ENCODE measurements around the gene WWOX.

The WWOX gene

GRCh38 chr16:78609402-78610274 is 510.2 kb downstream of the WWOX start:
- DNase-seq (ENCODE audit: low spot score in 2 of 2), result no peak
- Mint-ChIP-seq H3K27me3 (no peaks in the 10 kb centered on the region), H3K27ac (ENCODE audit: low read depth) (no peak overlapping the region), H3K36me3 (ENCODE audit: insufficient read depth) (no peaks in the 10 kb centered on the region), H3K4me1 (peaks cover 6% of the 10 kb centered on the region), H3K4me3 (no peak overlapping the region), H3K9me3 (no peaks in the 10 kb centered on the region)
- ATAC-seq (replicated peaks; ENCODE audit: extremely low read depth, poor library complexity, severe bottlenecking), result no peak

DNA sequence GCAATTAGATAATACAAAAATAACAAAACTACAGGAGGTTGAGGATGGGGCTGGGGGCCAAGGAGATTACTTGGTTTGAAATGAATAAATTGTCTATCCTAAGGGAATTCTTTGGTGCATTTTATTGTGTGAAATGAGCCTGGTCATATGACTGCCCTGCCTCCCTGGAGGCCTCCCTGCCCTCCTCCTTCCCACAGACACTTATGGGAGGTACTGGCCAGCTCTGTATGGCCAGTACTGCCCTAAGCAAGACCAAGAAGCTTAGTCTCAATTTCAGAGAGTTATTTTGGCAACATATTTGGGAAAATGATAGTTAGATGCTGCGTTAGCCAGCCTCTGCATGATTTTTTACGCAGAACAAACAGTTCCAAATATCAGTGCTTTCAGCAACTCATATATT is 511.9 kb downstream of the WWOX start:
- H3K9me3 Mint-ChIP-seq, result no peaks in the 10 kb centered on the region
- H3K4me3 Mint-ChIP-seq, result no peak overlapping the region
- DNase-seq (ENCODE audit: low spot score in 2 of 2) (no peak), ATAC-seq (replicated peaks; ENCODE audit: extremely low read depth, poor library complexity, severe bottlenecking) (no peak)
- no peaks in the 10 kb centered on the region for H3K4me1 Mint-ChIP-seq
- H3K36me3 Mint-ChIP-seq (ENCODE audit: insufficient read depth), result no peaks in the 10 kb centered on the region
- H3K27ac Mint-ChIP-seq (ENCODE audit: low read depth), result no peak overlapping the region
- H3K27me3 Mint-ChIP-seq, result no peaks in the 10 kb centered on the region

- H3K27ac Mint-ChIP-seq (ENCODE audit: low read depth), result no peak overlapping the region
- DNase-seq (ENCODE audit: low spot score in 2 of 2) (no peak), ATAC-seq (replicated peaks; ENCODE audit: extremely low read depth, poor library complexity, severe bottlenecking) (no peak)
- H3K36me3 Mint-ChIP-seq (ENCODE audit: insufficient read depth), result no peaks in the 10 kb centered on the region
- H3K9me3 Mint-ChIP-seq, result no peaks in the 10 kb centered on the region
- no peak overlapping the region for H3K4me3 Mint-ChIP-seq
- no peaks in the 10 kb centered on the region for H3K4me1 Mint-ChIP-seq
- no peaks in the 10 kb centered on the region for H3K27me3 Mint-ChIP-seq
These were observed 520.4 kb downstream of the WWOX start for GRCh38 chr16:78619811-78620210.

- no peak overlapping the region for H3K27ac Mint-ChIP-seq (ENCODE audit: low read depth)
- no peaks in the 10 kb centered on the region for H3K36me3 Mint-ChIP-seq (ENCODE audit: insufficient read depth)
- no peak overlapping the region for H3K4me3 Mint-ChIP-seq
- H3K9me3 Mint-ChIP-seq, result no peaks in the 10 kb centered on the region
- no peaks in the 10 kb centered on the region for H3K4me1 Mint-ChIP-seq
- no peaks in the 10 kb centered on the region for H3K27me3 Mint-ChIP-seq
- DNase-seq (ENCODE audit: low spot score in 2 of 2), result no peak
- no peak for ATAC-seq (replicated peaks; ENCODE audit: extremely low read depth, poor library complexity, severe bottlenecking)
These were observed 520.8 kb downstream of the WWOX start for GRCh38 chr16:78620291-78620690.

DNA sequence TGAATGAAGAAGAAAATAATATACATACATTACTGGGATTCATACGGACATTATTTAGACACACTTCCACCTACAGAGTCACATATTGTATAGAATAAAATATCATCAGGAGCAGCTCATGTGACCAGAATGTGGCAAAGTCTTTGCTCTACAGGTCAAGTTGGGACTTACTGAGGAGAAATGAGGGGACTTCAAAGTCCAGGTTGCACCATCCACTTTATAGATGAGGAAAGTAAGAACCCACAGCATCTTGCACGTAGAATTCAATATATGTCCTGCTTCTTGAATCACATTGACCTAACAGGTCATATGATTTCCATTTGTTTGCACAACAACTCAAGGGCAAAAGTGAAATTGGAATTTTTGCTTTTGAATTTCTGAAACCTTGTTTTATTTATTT is 524.3 kb downstream of the WWOX start:
- Mint-ChIP-seq H3K36me3 (ENCODE audit: insufficient read depth) (no peaks in the 10 kb centered on the region), H3K27ac (ENCODE audit: low read depth) (no peak overlapping the region), H3K9me3 (no peaks in the 10 kb centered on the region), H3K4me1 (no peaks in the 10 kb centered on the region), H3K27me3 (no peaks in the 10 kb centered on the region), H3K4me3 (no peak overlapping the region)
- ATAC-seq (replicated peaks; ENCODE audit: extremely low read depth, poor library complexity, severe bottlenecking) (no peak), DNase-seq (ENCODE audit: low spot score in 2 of 2) (no peak)

- H3K9me3 Mint-ChIP-seq, result no peaks in the 10 kb centered on the region
- H3K36me3 Mint-ChIP-seq (ENCODE audit: insufficient read depth), result no peaks in the 10 kb centered on the region
- no peaks in the 10 kb centered on the region for H3K4me1 Mint-ChIP-seq
- H3K27me3 Mint-ChIP-seq, result no peaks in the 10 kb centered on the region
- H3K27ac Mint-ChIP-seq (ENCODE audit: low read depth), result no peak overlapping the region
- H3K4me3 Mint-ChIP-seq, result no peak overlapping the region
- ATAC-seq (replicated peaks; ENCODE audit: extremely low read depth, poor library complexity, severe bottlenecking) (no peak), DNase-seq (ENCODE audit: low spot score in 2 of 2) (no peak)
These were observed 524.9 kb downstream of the WWOX start for GRCh38 chr16:78624366-78624765.

- H3K27me3 Mint-ChIP-seq, result no peaks in the 10 kb centered on the region
- H3K36me3 Mint-ChIP-seq (ENCODE audit: insufficient read depth), result no peaks in the 10 kb centered on the region
- H3K4me3 Mint-ChIP-seq, result no peak overlapping the region
- DNase-seq (ENCODE audit: low spot score in 2 of 2) (no peak), ATAC-seq (replicated peaks; ENCODE audit: extremely low read depth, poor library complexity, severe bottlenecking) (no peak)
- no peaks in the 10 kb centered on the region for H3K4me1 Mint-ChIP-seq
- H3K9me3 Mint-ChIP-seq, result peaks cover 5% of the 10 kb centered on the region
- no peak overlapping the region for H3K27ac Mint-ChIP-seq (ENCODE audit: low read depth)
These were observed 529.1 kb downstream of the WWOX start for GRCh38 chr16:78628461-78629045.

DNA sequence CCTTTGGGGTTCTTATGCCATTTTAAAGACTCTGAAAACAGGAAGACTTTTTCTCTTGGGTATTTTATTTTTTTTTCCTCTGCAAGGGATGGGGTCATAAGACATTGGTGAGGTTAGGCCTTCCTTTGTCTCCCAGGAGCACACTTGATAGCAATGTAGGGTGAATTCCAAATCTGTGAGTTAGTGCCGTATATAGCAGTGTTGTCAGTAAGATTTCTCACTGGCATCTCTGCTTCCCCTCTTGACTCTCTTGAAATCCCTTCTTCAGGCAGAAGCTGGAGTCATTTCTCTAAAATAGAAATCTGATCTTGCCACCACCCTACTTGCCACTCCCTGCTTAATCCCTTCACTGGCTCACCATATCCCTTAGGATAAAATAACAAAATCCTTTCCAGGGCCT is 529.7 kb downstream of the WWOX start:
- ATAC-seq (replicated peaks; ENCODE audit: extremely low read depth, poor library complexity, severe bottlenecking), result no peak
- no peaks in the 10 kb centered on the region for H3K27me3 Mint-ChIP-seq
- H3K36me3 Mint-ChIP-seq (ENCODE audit: insufficient read depth), result no peaks in the 10 kb centered on the region
- H3K4me1 Mint-ChIP-seq, result no peaks in the 10 kb centered on the region
- no peak for DNase-seq (ENCODE audit: low spot score in 2 of 2)
- no peak overlapping the region for H3K27ac Mint-ChIP-seq (ENCODE audit: low read depth)
- H3K9me3 Mint-ChIP-seq, result peaks cover 5% of the 10 kb centered on the region
- no peak overlapping the region for H3K4me3 Mint-ChIP-seq

DNA sequence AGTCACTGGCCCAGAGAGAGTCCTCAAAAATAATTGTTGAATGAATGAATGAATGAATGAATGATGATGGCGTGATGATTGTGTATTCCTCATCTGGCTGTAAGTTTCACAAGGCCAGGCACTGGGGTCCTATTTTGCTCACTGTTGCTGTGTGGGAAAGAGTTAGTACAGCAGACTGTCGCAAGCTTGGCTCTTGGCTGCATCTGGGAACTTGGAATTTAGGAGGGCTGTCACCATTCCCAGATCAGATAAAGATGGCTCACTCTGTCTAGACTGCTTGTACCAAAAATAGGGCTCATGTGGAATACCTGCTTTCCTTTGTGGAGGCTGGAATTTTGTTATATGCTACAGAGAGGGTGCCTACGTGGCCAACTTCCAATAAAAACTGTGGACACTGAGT is 530.6 kb downstream of the WWOX start:
- Mint-ChIP-seq H3K9me3 (peaks cover 5% of the 10 kb centered on the region), H3K27ac (ENCODE audit: low read depth) (no peak overlapping the region), H3K36me3 (ENCODE audit: insufficient read depth) (no peaks in the 10 kb centered on the region), H3K27me3 (no peaks in the 10 kb centered on the region), H3K4me3 (no peak overlapping the region), H3K4me1 (no peaks in the 10 kb centered on the region)
- ATAC-seq (replicated peaks; ENCODE audit: extremely low read depth, poor library complexity, severe bottlenecking) (no peak), DNase-seq (ENCODE audit: low spot score in 2 of 2) (no peak)

DNA sequence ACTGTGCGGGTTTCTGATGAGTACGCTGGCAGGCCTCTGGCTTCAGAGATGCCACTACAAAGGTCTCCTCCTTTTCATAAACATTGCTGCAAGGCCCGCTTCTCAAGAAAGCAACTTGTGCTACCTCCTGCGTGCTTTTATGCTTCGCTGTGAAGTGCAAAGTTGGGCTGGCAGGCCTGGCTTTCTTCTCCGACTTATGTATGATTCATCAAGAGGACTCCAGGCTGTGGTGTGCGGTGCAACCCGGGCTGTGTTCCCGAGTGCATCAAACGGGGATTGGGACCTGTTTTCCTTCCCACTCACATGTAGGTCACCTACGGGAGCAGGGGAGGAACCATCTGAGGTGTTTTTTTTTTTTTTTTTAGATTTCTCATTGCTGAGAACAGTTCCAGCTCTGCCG is 534.1 kb downstream of the WWOX start:
- DNase-seq (ENCODE audit: low spot score in 2 of 2), result no peak
- no peaks in the 10 kb centered on the region for H3K36me3 Mint-ChIP-seq (ENCODE audit: insufficient read depth)
- H3K9me3 Mint-ChIP-seq, result peaks cover 5% of the 10 kb centered on the region
- no peaks in the 10 kb centered on the region for H3K27me3 Mint-ChIP-seq
- no peak overlapping the region for H3K4me3 Mint-ChIP-seq
- no peak for ATAC-seq (replicated peaks; ENCODE audit: extremely low read depth, poor library complexity, severe bottlenecking)
- H3K4me1 Mint-ChIP-seq, result no peaks in the 10 kb centered on the region
- no peak overlapping the region for H3K27ac Mint-ChIP-seq (ENCODE audit: low read depth)

GRCh38 chr16:78635807-78636206 is 536.4 kb downstream of the WWOX start:
- no peak for ATAC-seq (replicated peaks; ENCODE audit: extremely low read depth, poor library complexity, severe bottlenecking)

DNA sequence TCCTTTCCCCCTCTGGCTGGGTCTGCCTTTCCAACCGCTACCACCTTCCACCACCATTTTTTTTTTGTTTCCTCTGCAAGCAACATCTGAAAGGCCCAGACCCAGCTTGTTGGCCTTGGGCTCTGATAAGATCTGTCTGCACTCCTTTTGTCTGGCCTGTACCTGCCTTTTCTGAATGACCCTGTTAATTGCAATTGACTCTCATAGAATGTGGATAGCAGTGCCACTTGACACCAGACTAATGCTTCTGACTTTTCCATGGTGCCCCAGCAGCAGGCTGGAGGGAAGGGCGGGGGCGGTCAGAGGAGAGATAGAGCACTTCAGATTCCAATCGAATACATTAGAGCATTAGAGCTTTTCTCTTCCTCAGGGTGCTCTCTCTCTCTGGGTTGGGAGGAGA is 538.9 kb downstream of the WWOX start:
- Mint-ChIP-seq H3K27ac (ENCODE audit: low read depth) (no peak overlapping the region), H3K4me3 (no peak overlapping the region), H3K27me3 (peaks cover 20% of the 10 kb centered on the region), H3K36me3 (ENCODE audit: insufficient read depth) (peaks cover 2% of the 10 kb centered on the region), H3K9me3 (no peaks in the 10 kb centered on the region), H3K4me1 (no peaks in the 10 kb centered on the region)
- DNase-seq (ENCODE audit: low spot score in 2 of 2) (no peak), ATAC-seq (replicated peaks; ENCODE audit: extremely low read depth, poor library complexity, severe bottlenecking) (no peak)

More at GRCh38 chr16:78635807-78636206, 536.4 kb downstream of the WWOX start:
- Mint-ChIP-seq H3K9me3 (no peaks in the 10 kb centered on the region), H3K36me3 (ENCODE audit: insufficient read depth) (peaks cover 2% of the 10 kb centered on the region), H3K4me3 (no peak overlapping the region), H3K27me3 (peaks cover 20% of the 10 kb centered on the region), H3K27ac (ENCODE audit: low read depth) (no peak overlapping the region), H3K4me1 (no peaks in the 10 kb centered on the region)
- no peak for DNase-seq (ENCODE audit: low spot score in 2 of 2)

GRCh38 chr16:78639775-78640174 is 540.3 kb downstream of the WWOX start:
- no peak overlapping the region for H3K27ac Mint-ChIP-seq (ENCODE audit: low read depth)
- no peak overlapping the region for H3K4me3 Mint-ChIP-seq
- peaks cover 20% of the 10 kb centered on the region for H3K27me3 Mint-ChIP-seq
- H3K4me1 Mint-ChIP-seq, result no peaks in the 10 kb centered on the region
- DNase-seq (ENCODE audit: low spot score in 2 of 2), result no peak
- peaks cover 2% of the 10 kb centered on the region for H3K36me3 Mint-ChIP-seq (ENCODE audit: insufficient read depth)
- no peak for ATAC-seq (replicated peaks; ENCODE audit: extremely low read depth, poor library complexity, severe bottlenecking)
- no peaks in the 10 kb centered on the region for H3K9me3 Mint-ChIP-seq

Measured in central memory CD8-positive, alpha-beta T cell (primary cell).